Trophoblast cell (in vitro differentiated cells and primary cell): ENCODE data around the gene AIDA.

Experiments
- DNase-seq, 2 donors: peaks; one replicate each; pipeline ENCODE4 v3.0.0-alpha.2; 2016
- H2AFZ ChIP-seq: 2 replicates; pipeline ENCODE4 v1.6.1; 2013; ENCODE audit warnings: low read length, moderate library complexity, mild to moderate bottlenecking; ENCODE audit not compliant: insufficient read depth, poor library complexity
- H2AK5ac ChIP-seq: 2 replicates; pipeline ENCODE4 v1.6.1; 2013; ENCODE audit warnings: mild to moderate bottlenecking, low read length
- H2BK120ac ChIP-seq: 2 replicates; pipeline ENCODE4 v1.6.1; 2013; ENCODE audit warnings: low read length, mild to moderate bottlenecking, moderate library complexity; ENCODE audit not compliant: insufficient read depth, poor library complexity
- H2BK12ac ChIP-seq: 2 replicates; pipeline ENCODE4 v1.6.1; 2013; ENCODE audit warnings: mild to moderate bottlenecking, low read length, moderate library complexity
- H2BK5ac ChIP-seq: 2 replicates; pipeline ENCODE4 v1.6.1; 2013; ENCODE audit warnings: low read length, low read depth, moderate library complexity, mild to moderate bottlenecking; ENCODE audit not compliant: poor library complexity
- H3K14ac ChIP-seq: 2 replicates; pipeline ENCODE4 v1.6.1; 2013; ENCODE audit warnings: mild to moderate bottlenecking, low read length
- H3K18ac ChIP-seq: 2 replicates; pipeline ENCODE4 v1.6.1; 2013; ENCODE audit warnings: mild to moderate bottlenecking, low read length
- H3K23ac ChIP-seq: 2 replicates; pipeline ENCODE4 v1.6.1; 2013; ENCODE audit warnings: low read length
- H3K27ac ChIP-seq: 2 replicates; pipeline ENCODE4 v1.5.1; 2013; ENCODE audit warnings: low read depth, mild to moderate bottlenecking, inconsistent platforms, low read length, moderate library complexity
- H3K27me3 ChIP-seq: 2 replicates; pipeline ENCODE4 v1.6.1; 2013; ENCODE audit warnings: inconsistent platforms, mild to moderate bottlenecking, low read length, moderate library complexity; ENCODE audit not compliant: insufficient read depth
- H3K36me3 ChIP-seq, 2 experiments: 1 replicate in 1 of 2; 2 replicates in 1 of 2; pipeline ENCODE4 v1.6.1; 2013; ENCODE audit warnings: low read length in 2 of 2, mild to moderate bottlenecking in 2 of 2, moderate library complexity in 1 of 2; ENCODE audit not compliant: insufficient read depth in 2 of 2, control insufficient read depth in 1 of 2
- H3K4ac ChIP-seq: 2 replicates; pipeline ENCODE4 v1.6.1; 2013; ENCODE audit warnings: low read depth, mild to moderate bottlenecking, low read length, moderate library complexity
- H3K4me1 ChIP-seq, 2 experiments: 1 replicate in 1 of 2; 2 replicates in 1 of 2; pipeline ENCODE4 v1.6.1; 2013; ENCODE audit warnings: low read length in 2 of 2, mild to moderate bottlenecking in 2 of 2, moderate library complexity in 1 of 2; ENCODE audit not compliant: insufficient read depth in 2 of 2, control insufficient read depth in 1 of 2
- H3K4me2 ChIP-seq: 2 replicates; pipeline ENCODE4 v1.6.1; 2013; ENCODE audit warnings: inconsistent platforms, mild to moderate bottlenecking, low read length, moderate library complexity
- H3K4me3 ChIP-seq: 2 replicates; pipeline ENCODE4 v1.5.1; 2013; ENCODE audit warnings: mild to moderate bottlenecking, low read depth, low read length, inconsistent platforms
- H3K79me1 ChIP-seq: one replicate; pipeline ENCODE4 v1.6.1; 2013; ENCODE audit warnings: low read length
- H3K79me2 ChIP-seq: 2 replicates; pipeline ENCODE4 v1.6.1; 2013; ENCODE audit warnings: low read length, mild to moderate bottlenecking; ENCODE audit not compliant: control insufficient read depth, insufficient read depth, poor library complexity
- H3K9ac ChIP-seq: 2 replicates; pipeline ENCODE4 v1.6.1; 2013; ENCODE audit warnings: mild to moderate bottlenecking, low read length
- H3K9me3 ChIP-seq: 2 replicates; pipeline ENCODE4 v1.6.1; 2013; ENCODE audit warnings: low read depth, mild to moderate bottlenecking, control low read depth, inconsistent platforms, low read length; ENCODE audit not compliant: insufficient read depth
- H4K12ac ChIP-seq: 2 replicates; pipeline ENCODE4 v1.6.1; 2013; ENCODE audit warnings: low read depth, mild to moderate bottlenecking, low read length, moderate library complexity
- H4K8ac ChIP-seq: 2 replicates; pipeline ENCODE4 v1.6.1; 2013; ENCODE audit warnings: low read depth, mild to moderate bottlenecking, low read length, moderate library complexity
- H4K91ac ChIP-seq: one replicate; pipeline ENCODE4 v1.6.1; 2013; ENCODE audit warnings: low read depth, mild to moderate bottlenecking, low read length, moderate library complexity
- WGBS: extraction: QIAGEN DNeasy Blood & Tissue Kit; methylation state at CpG from one replicate; pipeline ENCODE4 v1.1.7; 2013; ENCODE audit warnings: missing lambda C conversion rate; ENCODE audit not compliant: insufficient read length, insufficient coverage; ENCODE audit errors: extremely low coverage; 5-methylcytosine and 5-hydroxymethylcytosine counted together

The AIDA gene

GRCh38 chr1:222709700-222710153 is 2.6 kb downstream of the AIDA start:
- H3K27me3 ChIP-seq = no peaks in the 10 kb centered on the region
- no peak overlapping the region for H4K8ac ChIP-seq
- no peak overlapping the region for H2BK120ac ChIP-seq
- H3K9me3 ChIP-seq = no peaks in the 10 kb centered on the region
- no peak overlapping the region for H3K23ac ChIP-seq
- H3K4me1 ChIP-seq = no peaks in the 10 kb centered on the region
- H3K14ac ChIP-seq = no peak overlapping the region
- no peak overlapping the region for H2BK5ac ChIP-seq
- no peak overlapping the region for H4K91ac ChIP-seq
- H2AK5ac ChIP-seq = no peak overlapping the region
- peaks cover 6% of the 10 kb centered on the region for H3K79me2 ChIP-seq
- no peak overlapping the region for H3K27ac ChIP-seq
- H3K36me3 ChIP-seq = peaks cover 0 to 2% of the 10 kb centered on the region in 2 experiments
- H4K12ac ChIP-seq = no peak overlapping the region
- H2AFZ ChIP-seq = no peak overlapping the region
- DNase-seq = no peak
- no CpG with 5 or more reads among the region's 5 CpGs for WGBS
- no peak overlapping the region for H3K4me3 ChIP-seq
- H3K9ac ChIP-seq = no peak overlapping the region
- H3K18ac ChIP-seq = no peak overlapping the region
- H2BK12ac ChIP-seq = no peak overlapping the region
- H3K79me1 ChIP-seq = peaks cover 12% of the 10 kb centered on the region
- peak overlapping the region; percentile 15 for H3K4ac ChIP-seq
- H3K4me2 ChIP-seq = no peak overlapping the region

GRCh38 chr1:222706815-222707214 is 5.5 kb downstream of the AIDA start:
- Histone ChIP-seq H3K27ac (no peak overlapping the region), H3K14ac (no peak overlapping the region), H2BK120ac (no peak overlapping the region), H3K23ac (no peak overlapping the region), H2BK12ac (no peak overlapping the region), H3K4me3 (no peak overlapping the region), H3K4me2 (no peak overlapping the region), H2AFZ (no peak overlapping the region), H3K27me3 (no peaks in the 10 kb centered on the region), H4K8ac (no peak overlapping the region), H2AK5ac (no peak overlapping the region), H4K91ac (no peak overlapping the region), H3K9ac (no peak overlapping the region), H3K4ac (no peak overlapping the region), H2BK5ac (no peak overlapping the region), H3K18ac (no peak overlapping the region), H4K12ac (no peak overlapping the region), H3K79me2 (peaks cover 4% of the 10 kb centered on the region), H3K36me3 (peaks cover 0 to 5% of the 10 kb centered on the region in 2 experiments), H3K79me1 (peaks cover 3% of the 10 kb centered on the region), H3K4me1 (no peaks in the 10 kb centered on the region), H3K9me3 (no peaks in the 10 kb centered on the region)
- WGBS = no CpG with 5 or more reads among the region's 4 CpGs
- DNase-seq = no peak

GRCh38 chr1:222704260-222704659 is 8.0 kb downstream of the AIDA start:
- Histone ChIP-seq H3K36me3 (peaks cover 8 to 11% of the 10 kb centered on the region in 2 experiments), H4K91ac (no peak overlapping the region), H3K23ac (no peak overlapping the region), H2AFZ (no peak overlapping the region), H3K9me3 (no peaks in the 10 kb centered on the region), H3K9ac (no peak overlapping the region), H2BK120ac (no peak overlapping the region), H2AK5ac (no peak overlapping the region), H3K4me3 (no peak overlapping the region), H4K12ac (no peak overlapping the region), H3K14ac (no peak overlapping the region), H3K4me2 (no peak overlapping the region), H3K18ac (no peak overlapping the region), H2BK12ac (no peak overlapping the region), H4K8ac (no peak overlapping the region), H3K27me3 (no peaks in the 10 kb centered on the region), H3K79me1 (no peaks in the 10 kb centered on the region), H3K27ac (no peak overlapping the region), H2BK5ac (no peak overlapping the region), H3K79me2 (peaks cover 2% of the 10 kb centered on the region), H3K4me1 (no peaks in the 10 kb centered on the region), H3K4ac (no peak overlapping the region)
- DNase-seq = no peak
- no CpG with 5 or more reads among the region's 1 CpG for WGBS

- no peak overlapping the region for H3K4ac ChIP-seq
- H4K12ac ChIP-seq = no peak overlapping the region
- H3K9ac ChIP-seq = no peak overlapping the region
- no peak overlapping the region for H4K91ac ChIP-seq
- H3K27ac ChIP-seq = no peak overlapping the region
- no peaks in the 10 kb centered on the region for H3K4me1 ChIP-seq
- H3K79me1 ChIP-seq = no peaks in the 10 kb centered on the region
- H3K14ac ChIP-seq = no peak overlapping the region
- no peak for DNase-seq
- no peak overlapping the region for H2BK12ac ChIP-seq
- no CpG with 5 or more reads among the region's 4 CpGs for WGBS
- no peak overlapping the region for H4K8ac ChIP-seq
- H3K4me3 ChIP-seq = no peak overlapping the region
- no peaks in the 10 kb centered on the region for H3K79me2 ChIP-seq
- no peak overlapping the region for H2AK5ac ChIP-seq
- no peak overlapping the region for H2BK5ac ChIP-seq
- H2BK120ac ChIP-seq = no peak overlapping the region
- no peak overlapping the region for H2AFZ ChIP-seq
- no peaks in the 10 kb centered on the region for H3K9me3 ChIP-seq
- H3K36me3 ChIP-seq = peaks cover 8 to 9% of the 10 kb centered on the region in 2 experiments
- H3K4me2 ChIP-seq = no peak overlapping the region
- H3K18ac ChIP-seq = no peak overlapping the region
- no peak overlapping the region for H3K23ac ChIP-seq
- H3K27me3 ChIP-seq = no peaks in the 10 kb centered on the region
Observed at GRCh38 chr1:222702210-222702609, 10.1 kb downstream of the AIDA start.
